Putamen (tissue), 1 donor: Measurements from ENCODE around the gene CSK.

ENCODE experiments used
- DNase-seq: peaks from one replicate; pipeline ENCODE4 v3.0.0-alpha.2; 2016; ENCODE audit warnings: low spot score

CSK gene

DNA sequence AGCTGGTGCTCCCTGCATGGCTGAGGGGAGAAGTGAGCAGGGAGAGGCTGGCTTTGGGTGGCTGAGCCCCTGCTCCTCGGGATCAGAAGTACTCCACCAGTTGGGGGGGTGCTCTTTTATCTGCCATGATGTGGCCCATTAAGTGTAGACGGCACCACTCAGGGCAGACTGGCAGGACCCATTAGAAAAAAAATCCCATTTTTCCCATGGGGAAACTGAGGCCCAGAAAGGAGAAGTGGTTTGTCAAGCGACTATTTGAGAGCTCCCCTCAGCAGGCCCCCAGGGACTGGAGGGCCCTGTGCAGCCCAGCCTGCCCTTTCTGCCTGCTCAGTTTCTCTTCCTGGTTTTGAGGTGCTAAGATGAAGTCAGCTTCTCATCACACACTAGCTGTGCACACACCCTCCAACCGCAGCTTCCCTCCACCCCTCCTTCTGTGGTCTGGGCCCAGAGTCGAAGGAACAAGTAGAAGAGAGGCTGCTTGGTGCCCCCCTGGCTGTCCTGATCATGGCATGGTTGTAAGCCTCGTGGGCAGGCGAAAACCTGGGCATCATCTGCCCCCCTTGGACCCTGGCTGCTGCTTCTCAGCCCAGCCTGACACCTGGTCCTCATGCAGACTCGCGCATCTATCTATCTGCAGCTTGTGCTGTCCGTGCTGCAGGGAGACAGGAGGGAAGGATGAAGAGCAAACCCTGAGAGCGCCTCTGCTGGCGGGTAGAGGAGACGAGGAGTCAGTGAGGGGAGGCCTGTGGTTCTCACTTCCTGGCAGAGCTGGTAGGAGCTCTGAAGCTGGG is 5.6 kb downstream of the CSK start:
- DNase-seq, result no peak

- DNase-seq, result no peak
Measured at GRCh38 chr15:74788042-74788682, 6.3 kb downstream of the CSK start.

GRCh38 chr15:74788683-74789151 is 6.8 kb downstream of the CSK start:
- no peak for DNase-seq

GRCh38 chr15:74789171-74789631 is 7.3 kb downstream of the CSK start:
- no peak for DNase-seq

DNA sequence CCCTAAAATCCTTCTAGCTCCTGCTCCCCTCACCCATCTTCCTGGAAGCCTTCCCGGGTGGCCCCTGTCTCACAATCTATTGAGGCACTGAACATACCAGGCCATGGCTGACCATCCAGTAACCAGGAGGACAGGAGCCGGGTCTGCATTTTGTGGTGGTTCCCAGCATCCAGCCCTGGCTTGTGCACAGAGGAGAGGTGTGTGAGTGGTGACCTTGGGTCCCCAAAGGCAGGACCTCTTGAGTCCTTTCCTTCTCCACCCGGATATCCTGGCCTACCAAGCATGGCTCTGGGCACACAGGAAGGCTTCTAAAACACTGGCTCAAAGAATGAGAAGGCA is 7.8 kb downstream of the CSK start:
- no peak for DNase-seq

- peak; percentile 79 for DNase-seq
Measured at GRCh38 chr15:74790080-74790916, 8.4 kb downstream of the CSK start.

- DNase-seq, result no peak
Measured at GRCh38 chr15:74791007-74791406, 9.1 kb downstream of the CSK start.

GRCh38 chr15:74791667-74792066 is 9.8 kb downstream of the CSK start:
- DNase-seq, result no peak

GRCh38 chr15:74792227-74793016 is 10.5 kb downstream of the CSK start:
- DNase-seq, result no peak

- no peak for DNase-seq
Measured at GRCh38 chr15:74793135-74794028, 11.5 kb downstream of the CSK start.

- DNase-seq, result no peak
Measured at GRCh38 chr15:74794248-74794969, 12.5 kb downstream of the CSK start.

GRCh38 chr15:74794970-74795349 is 13.1 kb downstream of the CSK start:
- no peak for DNase-seq

- no peak for DNase-seq
Measured at GRCh38 chr15:74795966-74796625, 14.2 kb downstream of the CSK start.

DNA sequence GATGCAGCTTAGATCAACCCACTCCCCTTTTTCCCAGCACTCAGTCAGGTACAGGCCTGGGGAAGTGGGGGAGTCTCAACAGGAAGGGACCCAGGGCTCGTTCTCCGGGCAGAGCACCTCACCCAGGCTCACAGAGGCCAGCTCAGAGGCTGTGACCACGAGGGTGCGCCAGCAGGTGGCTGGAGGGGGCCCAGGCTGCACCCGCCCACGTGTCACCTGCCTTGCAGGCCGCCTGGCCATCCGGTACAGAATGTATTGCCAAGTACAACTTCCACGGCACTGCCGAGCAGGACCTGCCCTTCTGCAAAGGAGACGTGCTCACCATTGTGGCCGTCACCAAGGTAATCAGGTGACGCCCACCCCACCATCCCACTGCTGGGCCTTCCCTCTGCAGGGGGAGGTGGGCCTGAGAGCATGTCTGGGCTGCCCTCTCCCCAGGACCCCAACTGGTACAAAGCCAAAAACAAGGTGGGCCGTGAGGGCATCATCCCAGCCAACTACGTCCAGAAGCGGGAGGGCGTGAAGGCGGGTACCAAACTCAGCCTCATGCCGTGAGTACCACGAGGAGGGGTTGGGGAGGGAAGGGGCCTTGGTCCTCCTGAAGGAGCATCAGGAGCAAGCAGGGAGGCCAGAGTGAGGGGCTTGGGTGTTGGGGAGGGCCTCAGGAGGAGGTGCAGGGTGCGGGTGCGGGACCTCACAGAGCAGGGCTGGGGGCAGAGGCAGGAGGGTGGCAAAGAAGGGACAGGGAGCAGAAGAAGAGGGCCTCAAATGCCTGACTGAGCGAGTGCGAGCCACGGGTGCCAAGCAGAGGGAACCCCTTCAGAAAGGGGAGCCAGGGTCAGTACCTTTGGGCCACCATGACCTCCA is 16.7 kb downstream of the CSK start:
- DNase-seq, result no peak

GRCh38 chr15:74799255-74799855 is 17.5 kb downstream of the CSK start:
- no peak for DNase-seq

GRCh38 chr15:74799856-74800558 is 18.1 kb downstream of the CSK start:
- no peak for DNase-seq

DNA sequence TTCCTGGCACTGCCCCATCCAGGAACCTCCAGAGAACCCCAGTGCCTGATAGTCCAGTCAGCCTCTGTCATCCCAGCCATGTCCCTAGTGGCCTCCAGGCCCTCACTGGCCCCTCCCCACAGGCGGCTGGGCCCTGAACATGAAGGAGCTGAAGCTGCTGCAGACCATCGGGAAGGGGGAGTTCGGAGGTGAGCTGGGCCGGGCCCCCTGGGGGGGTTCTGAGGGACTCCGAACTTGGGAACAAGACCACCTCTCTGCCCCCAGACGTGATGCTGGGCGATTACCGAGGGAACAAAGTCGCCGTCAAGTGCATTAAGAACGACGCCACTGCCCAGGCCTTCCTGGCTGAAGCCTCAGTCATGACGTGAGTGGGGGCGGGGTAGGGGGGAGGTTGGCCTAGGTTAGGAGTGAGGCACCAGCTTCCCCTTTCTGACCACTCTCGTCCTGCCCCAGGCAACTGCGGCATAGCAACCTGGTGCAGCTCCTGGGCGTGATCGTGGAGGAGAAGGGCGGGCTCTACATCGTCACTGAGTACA is 18.7 kb downstream of the CSK start:
- DNase-seq, result no peak
